Measurements from ENCODE around the gene SMOC2. TPM values are rescaled to one million over a fixed set of nuclear protein-coding genes. Genes with fewer than 3 reads are reported as not detected.

The SMOC2 gene
- total RNA-seq, 4 donors from 2014 or later, result 30.5 to 52.4 (median 37.9) TPM

DNA sequence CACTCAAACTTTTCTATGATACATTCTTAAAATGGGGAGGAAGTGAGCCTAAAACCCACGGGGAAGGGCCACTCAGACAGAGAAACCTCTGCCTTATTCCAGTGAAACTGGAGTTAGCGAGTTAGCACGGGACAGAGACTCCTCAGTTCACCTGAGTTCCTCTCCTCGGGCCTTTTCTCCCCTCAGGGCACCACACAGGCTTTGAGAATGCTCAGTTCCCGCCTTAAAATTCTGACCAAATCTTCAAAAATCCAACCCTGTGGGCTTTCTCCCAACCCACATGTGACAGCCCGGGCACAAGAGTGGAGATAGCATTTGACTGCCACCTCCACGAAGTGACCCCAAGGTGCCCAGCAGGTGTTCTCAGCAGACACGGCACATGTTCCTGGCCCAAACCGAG is 204.3 kb downstream of the SMOC2 start:
- TF ChIP-seq, protein P1, sequence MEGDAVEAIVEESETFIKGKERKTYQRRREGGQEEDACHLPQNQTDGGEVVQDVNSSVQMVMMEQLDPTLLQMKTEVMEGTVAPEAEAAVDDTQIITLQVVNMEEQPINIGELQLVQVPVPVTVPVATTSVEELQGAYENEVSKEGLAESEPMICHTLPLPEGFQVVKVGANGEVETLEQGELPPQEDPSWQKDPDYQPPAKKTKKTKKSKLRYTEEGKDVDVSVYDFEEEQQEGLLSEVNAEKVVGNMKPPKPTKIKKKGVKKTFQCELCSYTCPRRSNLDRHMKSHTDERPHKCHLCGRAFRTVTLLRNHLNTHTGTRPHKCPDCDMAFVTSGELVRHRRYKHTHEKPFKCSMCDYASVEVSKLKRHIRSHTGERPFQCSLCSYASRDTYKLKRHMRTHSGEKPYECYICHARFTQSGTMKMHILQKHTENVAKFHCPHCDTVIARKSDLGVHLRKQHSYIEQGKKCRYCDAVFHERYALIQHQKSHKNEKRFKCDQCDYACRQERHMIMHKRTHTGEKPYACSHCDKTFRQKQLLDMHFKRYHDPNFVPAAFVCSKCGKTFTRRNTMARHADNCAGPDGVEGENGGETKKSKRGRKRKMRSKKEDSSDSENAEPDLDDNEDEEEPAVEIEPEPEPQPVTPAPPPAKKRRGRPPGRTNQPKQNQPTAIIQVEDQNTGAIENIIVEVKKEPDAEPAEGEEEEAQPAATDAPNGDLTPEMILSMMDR (IDR thresholded peaks at IDR 0.05; ENCODE audit: low read depth), result no peak

DNA sequence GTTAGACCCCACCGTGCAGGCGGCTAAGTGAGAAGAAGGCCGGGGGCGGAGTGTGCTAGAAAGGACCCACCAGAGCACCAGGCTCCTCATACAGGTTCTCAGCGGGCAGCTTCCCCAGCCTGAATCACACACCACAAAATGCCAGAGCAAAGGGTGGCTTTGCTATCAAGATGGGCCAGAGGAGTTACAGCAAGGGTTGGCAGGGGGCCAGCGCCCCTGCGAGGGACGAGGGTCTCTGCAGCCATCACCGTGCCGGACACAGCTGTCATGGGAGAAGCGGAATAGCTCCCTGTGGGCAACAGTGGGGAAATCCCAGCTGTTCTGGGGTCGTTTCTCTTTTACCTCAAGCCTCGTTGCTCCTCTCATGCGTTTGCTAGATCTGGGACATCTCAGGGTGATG is 206.3 kb downstream of the SMOC2 start:
- TF ChIP-seq, protein P1 (IDR thresholded peaks at IDR 0.05; ENCODE audit: low read depth), result no peak

DNA sequence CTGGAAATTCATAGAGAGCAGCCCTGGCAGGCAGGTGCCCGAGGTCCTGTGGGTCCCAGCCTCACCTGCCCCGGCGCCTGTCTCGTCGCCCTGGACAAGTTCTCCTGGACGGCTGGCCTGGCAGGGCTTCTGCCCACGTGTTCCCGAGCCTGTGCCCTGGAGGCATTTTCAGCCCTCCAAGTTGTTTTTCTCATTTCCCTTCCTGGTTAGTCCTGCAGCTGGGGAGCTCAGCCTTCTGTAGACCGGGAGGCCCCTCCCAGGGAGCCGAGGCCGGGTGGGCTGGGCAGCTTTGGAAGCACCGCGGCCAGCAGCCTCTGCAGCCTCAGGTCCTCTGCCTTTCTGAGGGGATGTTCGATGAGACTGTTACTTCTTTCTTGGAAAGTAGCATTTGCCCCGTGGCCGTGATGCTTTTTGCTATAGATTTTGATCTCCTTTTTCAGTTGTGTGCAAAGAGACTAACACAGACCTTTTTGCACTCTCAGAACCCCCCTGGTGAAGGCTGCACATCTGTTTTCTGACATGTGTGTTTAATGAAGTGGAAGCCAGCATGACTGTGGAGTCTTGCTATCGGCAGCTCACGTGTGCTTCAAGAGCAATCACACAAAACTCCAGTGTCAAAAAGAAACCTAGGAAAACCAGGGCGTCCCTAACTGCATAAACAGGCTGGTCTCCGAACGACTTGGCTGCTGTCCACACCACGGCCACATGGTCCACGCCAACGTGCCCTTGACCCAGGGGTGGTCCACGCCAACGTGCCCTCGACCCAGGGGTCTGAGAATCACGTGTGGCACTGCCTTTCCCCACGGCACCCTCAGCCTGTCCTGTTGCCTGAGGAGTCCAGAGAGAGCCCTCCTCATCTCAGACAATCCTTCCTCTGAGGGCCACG is 207.5 kb downstream of the SMOC2 start:
- TF ChIP-seq, protein P1 (IDR thresholded peaks at IDR 0.05; ENCODE audit: low read depth), result no peak

DNA sequence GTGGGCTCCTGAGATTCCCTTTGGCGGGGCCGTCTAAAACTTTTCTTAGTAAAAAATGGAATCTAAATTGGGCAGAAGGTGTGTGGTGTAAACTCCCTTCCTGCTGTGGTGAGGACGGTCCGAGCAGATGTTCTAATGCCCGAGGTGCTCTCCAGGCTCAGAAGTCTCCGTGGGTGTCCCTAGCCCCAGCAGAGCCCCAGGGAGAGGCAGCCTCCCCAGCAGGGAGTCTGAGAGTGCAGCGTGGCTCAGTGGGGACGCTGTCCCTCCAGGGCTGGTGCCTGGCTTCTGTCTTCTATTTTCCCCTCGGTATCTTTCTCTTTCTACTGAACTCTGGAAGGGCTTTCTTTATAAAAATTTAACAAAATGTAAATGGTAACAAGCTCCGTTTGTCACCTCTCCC is 208.2 kb downstream of the SMOC2 start:
- TF ChIP-seq, protein P1 (IDR thresholded peaks at IDR 0.05; ENCODE audit: low read depth), result no peak

DNA sequence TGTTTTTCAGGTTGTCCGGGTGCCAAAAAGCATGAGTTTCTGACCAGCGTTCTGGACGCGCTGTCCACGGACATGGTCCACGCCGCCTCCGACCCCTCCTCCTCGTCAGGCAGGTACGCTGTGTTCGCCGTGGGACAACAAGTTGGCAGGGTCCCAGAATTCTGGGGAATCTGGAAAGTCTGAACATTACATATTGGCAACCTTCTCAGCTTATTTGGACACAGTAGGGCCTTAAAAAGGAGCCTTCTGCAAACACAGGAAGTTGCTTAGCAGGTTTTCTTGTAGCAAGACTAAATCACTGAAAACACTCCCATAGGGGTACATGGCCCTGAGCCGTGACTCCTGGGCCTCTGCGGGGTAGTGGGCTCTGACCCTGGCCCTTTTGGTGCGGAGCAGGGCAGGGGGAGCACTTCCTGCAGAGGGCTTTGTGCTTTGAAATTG is 209.7 kb downstream of the SMOC2 start:
- TF ChIP-seq, protein P1 (IDR thresholded peaks at IDR 0.05; ENCODE audit: low read depth), result no peak

DNA sequence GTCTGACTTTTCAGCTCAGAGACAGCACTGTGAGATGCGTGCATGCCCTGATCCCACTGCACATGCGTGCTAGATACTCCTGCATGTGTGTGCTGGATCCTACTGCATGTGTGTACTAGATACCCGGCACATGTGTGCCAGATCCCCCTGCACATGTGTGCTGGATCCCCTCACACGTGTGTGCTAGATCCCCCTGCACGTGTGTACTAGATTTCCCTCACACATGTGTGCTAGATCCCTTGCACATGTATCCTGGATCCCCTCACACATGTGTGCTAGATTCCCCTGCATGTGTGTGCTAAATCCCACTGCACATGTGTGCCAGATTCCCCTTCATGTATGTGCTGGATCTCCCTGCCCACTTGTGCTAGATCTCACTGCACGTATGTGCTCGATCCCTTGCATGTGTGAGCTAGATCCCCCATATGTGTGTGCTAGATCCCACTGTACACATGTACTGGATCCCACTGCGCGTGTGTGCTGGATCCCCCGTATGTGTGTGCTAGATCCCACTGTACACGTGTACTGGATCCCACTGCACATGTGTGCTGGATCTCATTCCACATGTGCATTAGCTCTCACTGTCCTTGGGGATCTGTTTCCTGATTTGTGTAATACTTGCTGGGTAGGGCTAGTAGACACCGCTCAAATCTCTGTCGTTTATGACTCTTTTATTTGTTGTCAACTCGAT is 214.6 kb downstream of the SMOC2 start:
- TF ChIP-seq, protein P1 (IDR thresholded peaks at IDR 0.05; ENCODE audit: low read depth), result no peak

DNA sequence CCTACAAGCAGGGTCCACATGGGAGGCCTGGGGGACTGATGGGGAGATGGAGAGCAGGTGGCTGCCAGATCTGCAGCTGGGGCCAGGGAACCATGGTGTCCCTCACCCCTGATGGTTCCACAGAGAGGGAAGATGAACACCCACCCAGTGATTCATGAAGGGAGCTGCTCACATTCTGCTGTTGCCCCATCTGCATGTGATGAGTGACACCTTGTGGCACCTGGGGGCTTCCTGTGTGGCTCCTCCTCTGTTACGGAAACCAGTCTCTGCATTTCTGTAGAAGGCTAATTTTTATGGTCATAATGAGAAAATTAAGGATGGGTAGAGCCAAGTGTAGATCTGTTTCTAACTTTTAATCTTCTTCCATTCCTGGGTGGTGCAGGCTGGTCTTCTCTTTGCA is 217.1 kb downstream of the SMOC2 start:
- TF ChIP-seq, protein P1 (IDR thresholded peaks at IDR 0.05; ENCODE audit: low read depth), result no peak
